ENCODE results near the gene ARID5B.

The ARID5B gene

GRCh38 chr10:62079885-62080559 lies 178.5 kb downstream of the ARID5B start:
- no peak overlapping the region for H3K4me3 ChIP-seq (replicated peaks; ENCODE audit: low read depth, low read length)
- DNase-seq (ENCODE audit: low read depth), result no peak
- no peak for TF ChIP-seq CTCF (IDR thresholded peaks at IDR 0.05; ENCODE audit: low read length, missing control alignments)

- no peak overlapping the region for H3K4me3 ChIP-seq (replicated peaks; ENCODE audit: low read depth, low read length)
- DNase-seq (ENCODE audit: low read depth), result no peak
- TF ChIP-seq CTCF (IDR thresholded peaks at IDR 0.05; ENCODE audit: low read length, missing control alignments), result no peak
Measured at GRCh38 chr10:62080905-62081304, 179.4 kb downstream of the ARID5B start.

- peak; percentile 47 for DNase-seq (ENCODE audit: low read depth)
- no peak for TF ChIP-seq CTCF (IDR thresholded peaks at IDR 0.05; ENCODE audit: low read length, missing control alignments)
- H3K4me3 ChIP-seq (replicated peaks; ENCODE audit: low read depth, low read length), result no peak overlapping the region
Measured at GRCh38 chr10:62081341-62082270, 180.1 kb downstream of the ARID5B start.

GRCh38 chr10:62082271-62082656 lies 180.8 kb downstream of the ARID5B start:
- no peak for DNase-seq (ENCODE audit: low read depth)
- H3K4me3 ChIP-seq (replicated peaks; ENCODE audit: low read depth, low read length), result no peak overlapping the region
- no peak for TF ChIP-seq CTCF (IDR thresholded peaks at IDR 0.05; ENCODE audit: low read length, missing control alignments)

- peak overlapping the region; percentile 15 for H3K4me3 ChIP-seq (replicated peaks; ENCODE audit: low read depth, low read length)
- TF ChIP-seq CTCF (IDR thresholded peaks at IDR 0.05; ENCODE audit: low read length, missing control alignments), result no peak
- DNase-seq (ENCODE audit: low read depth), result peak; percentile 72
Measured at GRCh38 chr10:62082729-62083411, 181.4 kb downstream of the ARID5B start.

GRCh38 chr10:62083412-62084267 lies 182.1 kb downstream of the ARID5B start:
- no peak for TF ChIP-seq CTCF (IDR thresholded peaks at IDR 0.05; ENCODE audit: low read length, missing control alignments)
- no peak overlapping the region for H3K4me3 ChIP-seq (replicated peaks; ENCODE audit: low read depth, low read length)
- DNase-seq (ENCODE audit: low read depth), result peak; percentile 87
